ENCODE measurements around the gene CAPN11.
"Not testable (repeated sequence)": the region's sequence is repeated elsewhere in the genome, so short reads cannot be mapped to it uniquely, and the experiment has no call there.

The CAPN11 gene

GRCh38 chr6:44230034-44230675 lies 71.5 kb downstream of the CAPN11 start:
- DNase-seq = no peak

DNA sequence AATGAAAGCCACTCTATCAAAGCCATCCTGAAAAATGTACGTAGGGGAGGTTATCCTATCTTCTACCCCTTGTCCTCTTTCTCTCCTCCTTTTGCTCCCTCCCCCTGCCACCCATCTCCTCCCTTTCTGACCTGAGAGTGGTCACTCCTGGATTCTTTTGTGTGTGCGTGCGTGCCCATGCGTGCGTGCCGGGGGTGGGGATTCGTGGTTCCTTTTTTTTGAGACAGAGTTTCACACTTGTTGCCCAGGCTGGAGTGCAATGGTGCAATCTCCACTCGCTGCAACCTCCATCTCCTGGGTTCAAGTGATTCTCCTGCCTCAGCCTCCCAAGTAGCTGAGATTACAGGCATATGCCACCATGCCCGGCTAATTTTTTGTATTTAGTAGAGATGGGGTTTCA lies 72.8 kb downstream of the CAPN11 start:
- DNase-seq = not testable (repeated sequence)

GRCh38 chr6:44232676-44233566 lies 74.3 kb downstream of the CAPN11 start:
- no peak for DNase-seq

- DNase-seq = no peak
These were observed 75.0 kb downstream of the CAPN11 start for GRCh38 chr6:44233567-44234100.

All from stimulated activated CD4-positive, alpha-beta T cell treated with anti-CD3 and anti-CD28 coated beads, Interleukin-15, amount 100 ng/mL, for 24 hours (primary cell).